Immature natural killer cell (primary cell): ENCODE data around the gene RDH16. TPM values are rescaled to one million over a fixed set of nuclear protein-coding genes. Genes with fewer than 3 reads are reported as not detected.
A peak's percentile ranks its signal among the peaks of the same experiment; 100 is the strongest.
"Not testable (repeated sequence)": the region's sequence is repeated elsewhere in the genome, so short reads cannot be mapped to it uniquely, and the experiment has no call there.

Source experiments
- DNase-seq, 3 donors: peaks; one replicate each; pipeline ENCODE4 v3.0.0; 2022; ENCODE audit warnings: mixed read lengths in 1 of 3
- H3K27ac Mint-ChIP-seq, 6 donors: one replicate each; pipeline ENCODE4 v1.8.0; 2020; ENCODE audit warnings: mixed read lengths in 6 of 6, mild to moderate bottlenecking in 5 of 6, inconsistent platforms in 4 of 6, moderate library complexity in 3 of 6
- H3K27me3 Mint-ChIP-seq, 3 donors: one replicate each; pipeline ENCODE4 v1.8.0; 2020 to 2021; ENCODE audit warnings: low read depth in 3 of 3, mild to moderate bottlenecking in 3 of 3, mixed read lengths in 3 of 3, moderate library complexity in 3 of 3, inconsistent platforms in 1 of 3
- H3K36me3 Mint-ChIP-seq, 3 donors: one replicate each; pipeline ENCODE4 v1.8.0; 2020; ENCODE audit warnings: mixed read lengths in 3 of 3, inconsistent platforms in 2 of 3, mild to moderate bottlenecking in 2 of 3
- H3K4me1 Mint-ChIP-seq, 2 donors: one replicate each; pipeline ENCODE4 v1.8.0; 2020; ENCODE audit warnings: inconsistent platforms in 2 of 2, mild to moderate bottlenecking in 2 of 2, mixed read lengths in 2 of 2, moderate library complexity in 1 of 2
- H3K4me3 Mint-ChIP-seq, 5 donors: one replicate each; pipeline ENCODE4 v1.8.0; 2020; ENCODE audit warnings: mild to moderate bottlenecking in 5 of 5, mixed read lengths in 5 of 5, inconsistent platforms in 3 of 5, moderate library complexity in 3 of 5
- H3K9me3 Mint-ChIP-seq, 6 donors: one replicate each; pipeline ENCODE4 v1.8.0; 2020; ENCODE audit warnings: mild to moderate bottlenecking in 6 of 6, mixed read lengths in 6 of 6, inconsistent platforms in 4 of 6, moderate library complexity in 3 of 6
- polyA plus RNA-seq, 3 donors: library from polyadenylated mRNA; unstranded; fragments of 300-500 nt; fragmentation: Illumina TruSeq; gene quantifications; one replicate each; pipeline ENCODE4 v1.2.3, GENCODE V29; 2021

The RDH16 gene
- polyA plus RNA-seq, 3 donors from 2014 or later = 0.14 to 1.9 (median 0.18) TPM

- peaks cover 0 to 3% (median 2%) of the 10 kb centered on the region in 3 donors for H3K27me3 Mint-ChIP-seq
- H3K4me1 Mint-ChIP-seq = no peaks in the 10 kb centered on the region
- no peak overlapping the region for H3K4me3 Mint-ChIP-seq
- no peak for DNase-seq
- H3K36me3 Mint-ChIP-seq = peaks cover 0 to 6% (median 5%) of the 10 kb centered on the region in 3 donors
- H3K27ac Mint-ChIP-seq = no peak overlapping the region
- H3K9me3 Mint-ChIP-seq = no peaks in the 10 kb centered on the region
These were observed 23.6 kb upstream of the RDH16 start for GRCh38 chr12:56980941-56981530.

GRCh38 chr12:56980268-56980667 lies 22.9 kb upstream of the RDH16 start:
- Mint-ChIP-seq H3K4me1 (no peaks in the 10 kb centered on the region), H3K27ac (no peak overlapping the region), H3K4me3 (no peak overlapping the region), H3K36me3 (peaks cover 0 to 6% (median 5%) of the 10 kb centered on the region in 3 donors), H3K27me3 (peaks cover 0 to 3% (median 2%) of the 10 kb centered on the region in 3 donors), H3K9me3 (no peaks in the 10 kb centered on the region)
- no peak for DNase-seq

GRCh38 chr12:56979628-56980027 lies 22.2 kb upstream of the RDH16 start:
- H3K9me3 Mint-ChIP-seq = no peaks in the 10 kb centered on the region
- no peaks in the 10 kb centered on the region for H3K4me1 Mint-ChIP-seq
- H3K27ac Mint-ChIP-seq = no peak overlapping the region
- peaks cover 0 to 3% (median 2%) of the 10 kb centered on the region in 3 donors for H3K27me3 Mint-ChIP-seq
- H3K36me3 Mint-ChIP-seq = peaks cover 0 to 6% (median 5%) of the 10 kb centered on the region in 3 donors
- DNase-seq = no peak
- no peak overlapping the region for H3K4me3 Mint-ChIP-seq

GRCh38 chr12:56978397-56979138 lies 21.2 kb upstream of the RDH16 start:
- DNase-seq = no peak
- H3K4me3 Mint-ChIP-seq = no peak overlapping the region
- H3K4me1 Mint-ChIP-seq = no peaks in the 10 kb centered on the region
- no peak overlapping the region for H3K27ac Mint-ChIP-seq
- peaks cover 0 to 2% (median 1%) of the 10 kb centered on the region in 3 donors for H3K27me3 Mint-ChIP-seq
- H3K9me3 Mint-ChIP-seq = no peaks in the 10 kb centered on the region
- peaks cover 0 to 6% (median 5%) of the 10 kb centered on the region in 3 donors for H3K36me3 Mint-ChIP-seq

GRCh38 chr12:56977361-56977760 lies 20.0 kb upstream of the RDH16 start:
- not testable (repeated sequence) for H3K36me3 Mint-ChIP-seq

GRCh38 chr12:56974224-56974623 lies 16.8 kb upstream of the RDH16 start:
- H3K36me3 Mint-ChIP-seq, H3K4me3 Mint-ChIP-seq, H3K9me3 Mint-ChIP-seq, H3K4me1 Mint-ChIP-seq, H3K27ac Mint-ChIP-seq, DNase-seq, H3K27me3 Mint-ChIP-seq: not testable (repeated sequence)

More at GRCh38 chr12:56977361-56977760, 20.0 kb upstream of the RDH16 start:
- peak overlapping the region in 1 of 6 donors; percentile 69 for H3K27ac Mint-ChIP-seq
- H3K27me3 Mint-ChIP-seq, H3K4me3 Mint-ChIP-seq, H3K4me1 Mint-ChIP-seq, DNase-seq, H3K9me3 Mint-ChIP-seq: not testable (repeated sequence)

- not testable (repeated sequence) for H3K36me3 Mint-ChIP-seq, H3K27ac Mint-ChIP-seq, H3K9me3 Mint-ChIP-seq, H3K4me3 Mint-ChIP-seq, DNase-seq, H3K4me1 Mint-ChIP-seq, H3K27me3 Mint-ChIP-seq
These were observed 11.5 kb upstream of the RDH16 start for GRCh38 chr12:56968910-56969309.

- not testable (repeated sequence) for DNase-seq, H3K9me3 Mint-ChIP-seq, H3K36me3 Mint-ChIP-seq, H3K27ac Mint-ChIP-seq, H3K4me3 Mint-ChIP-seq, H3K27me3 Mint-ChIP-seq, H3K4me1 Mint-ChIP-seq
These were observed 8.7 kb upstream of the RDH16 start for GRCh38 chr12:56965997-56966642.

GRCh38 chr12:56965124-56965523 lies 7.7 kb upstream of the RDH16 start:
- DNase-seq, H3K36me3 Mint-ChIP-seq, H3K4me1 Mint-ChIP-seq, H3K27me3 Mint-ChIP-seq, H3K4me3 Mint-ChIP-seq, H3K27ac Mint-ChIP-seq, H3K9me3 Mint-ChIP-seq: not testable (repeated sequence)

- H3K9me3 Mint-ChIP-seq, H3K4me1 Mint-ChIP-seq, H3K36me3 Mint-ChIP-seq, DNase-seq, H3K4me3 Mint-ChIP-seq, H3K27ac Mint-ChIP-seq, H3K27me3 Mint-ChIP-seq: not testable (repeated sequence)
These were observed 6.1 kb upstream of the RDH16 start for GRCh38 chr12:56963557-56963956.

- H3K4me1 Mint-ChIP-seq, H3K4me3 Mint-ChIP-seq, H3K27me3 Mint-ChIP-seq, H3K36me3 Mint-ChIP-seq, H3K9me3 Mint-ChIP-seq, DNase-seq, H3K27ac Mint-ChIP-seq: not testable (repeated sequence)
These were observed 4.8 kb upstream of the RDH16 start for GRCh38 chr12:56962247-56962646.

GRCh38 chr12:56958422-56958821 lies 1.0 kb upstream of the RDH16 start:
- Mint-ChIP-seq H3K36me3 (peaks cover 3 to 9% (median 6%) of the 10 kb centered on the region in 3 donors), H3K4me3 (no peak overlapping the region), H3K27me3 (peaks cover 1 to 2% (median 2%) of the 10 kb centered on the region in 3 donors), H3K27ac (no peak overlapping the region), H3K4me1 (no peaks in the 10 kb centered on the region), H3K9me3 (peaks cover 0 to 4% (median 0%) of the 10 kb centered on the region in 6 donors)
- no peak for DNase-seq

- H3K4me3 Mint-ChIP-seq = no peak overlapping the region
- H3K27me3 Mint-ChIP-seq = peaks cover 1 to 2% (median 2%) of the 10 kb centered on the region in 3 donors
- H3K27ac Mint-ChIP-seq = no peak overlapping the region
- H3K36me3 Mint-ChIP-seq = peaks cover 9 to 12% (median 10%) of the 10 kb centered on the region in 3 donors
- DNase-seq = no peak
- no peaks in the 10 kb centered on the region for H3K4me1 Mint-ChIP-seq
- no peaks in the 10 kb centered on the region for H3K9me3 Mint-ChIP-seq
These were observed 1.7 kb downstream of the RDH16 start for GRCh38 chr12:56955631-56956256.

GRCh38 chr12:56954958-56955355 lies 2.5 kb downstream of the RDH16 start:
- H3K4me3 Mint-ChIP-seq = no peak overlapping the region
- DNase-seq = no peak

More at GRCh38 chr12:56954958-56955355, 2.5 kb downstream of the RDH16 start:
- peaks cover 0 to 2% (median 2%) of the 10 kb centered on the region in 3 donors for H3K27me3 Mint-ChIP-seq
- H3K36me3 Mint-ChIP-seq = peaks cover 9 to 12% (median 10%) of the 10 kb centered on the region in 3 donors
- no peak overlapping the region for H3K27ac Mint-ChIP-seq
- no peaks in the 10 kb centered on the region for H3K9me3 Mint-ChIP-seq
- H3K4me1 Mint-ChIP-seq = no peaks in the 10 kb centered on the region
